NCI-H1092 (cell line): ENCODE data around the gene QKI.
A peak's percentile ranks its signal among the peaks of the same experiment; 100 is the strongest.
"Not testable (repeated sequence)": the region's sequence is repeated elsewhere in the genome, so short reads cannot be mapped to it uniquely, and the experiment has no call there.

Experiments used
- DNase-seq: peaks from one replicate; lab custom pipeline; 2025; lab: John Stamatoyannopoulos, UW

QKI gene

DNA sequence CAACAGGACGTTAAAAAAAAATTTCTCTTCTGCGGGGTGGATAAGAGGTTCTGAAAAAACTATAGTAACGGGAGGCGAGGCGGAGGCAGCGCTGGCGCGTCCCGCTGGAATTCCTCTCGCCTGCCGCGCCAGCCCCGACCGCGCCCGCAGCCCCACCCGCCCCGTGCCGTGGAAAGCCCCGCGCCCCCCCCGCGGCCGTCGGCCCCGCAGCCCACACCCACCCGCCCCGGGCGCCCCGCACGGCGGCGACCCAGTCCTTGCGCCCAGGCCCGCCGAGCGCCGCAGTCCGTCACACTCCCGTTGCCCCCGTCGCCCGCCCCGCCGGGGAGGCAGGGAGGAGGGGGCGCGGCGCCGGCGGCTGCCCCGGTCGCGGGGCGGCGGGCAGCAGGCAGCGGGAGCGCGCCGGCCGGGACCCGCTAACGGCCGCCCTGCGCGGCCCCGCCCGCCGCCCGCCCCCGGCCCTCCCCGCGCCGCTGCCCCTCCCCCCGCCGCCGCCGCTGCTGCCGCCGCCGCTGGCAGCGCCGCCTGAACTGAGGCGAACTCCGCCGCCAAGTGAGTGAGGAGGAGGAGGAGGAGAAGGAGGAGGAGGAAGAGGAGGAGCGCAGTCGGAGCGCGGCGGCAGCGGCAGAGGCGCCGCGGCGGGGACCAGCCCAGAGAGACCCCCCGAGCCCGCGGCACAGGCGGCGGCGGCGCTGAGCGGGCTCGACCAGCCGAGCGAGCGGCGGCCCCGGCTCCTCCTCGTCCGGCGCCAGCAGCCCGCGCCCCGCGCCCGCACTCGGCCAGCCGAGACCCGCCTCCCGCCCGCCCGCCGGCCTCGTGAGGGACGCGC, at the start of gene QKI:
TSS of gene QKI (plus strand) at position 602 of the 829 bp plus-strand sequence. CDS start 476 bp downstream, outside the sequence.
- DNase-seq, result peak; percentile 75

- DNase-seq, result no peak
These were observed 48.2 kb upstream of the QKI start for GRCh38 chr6:163366288-163366687.

DNA sequence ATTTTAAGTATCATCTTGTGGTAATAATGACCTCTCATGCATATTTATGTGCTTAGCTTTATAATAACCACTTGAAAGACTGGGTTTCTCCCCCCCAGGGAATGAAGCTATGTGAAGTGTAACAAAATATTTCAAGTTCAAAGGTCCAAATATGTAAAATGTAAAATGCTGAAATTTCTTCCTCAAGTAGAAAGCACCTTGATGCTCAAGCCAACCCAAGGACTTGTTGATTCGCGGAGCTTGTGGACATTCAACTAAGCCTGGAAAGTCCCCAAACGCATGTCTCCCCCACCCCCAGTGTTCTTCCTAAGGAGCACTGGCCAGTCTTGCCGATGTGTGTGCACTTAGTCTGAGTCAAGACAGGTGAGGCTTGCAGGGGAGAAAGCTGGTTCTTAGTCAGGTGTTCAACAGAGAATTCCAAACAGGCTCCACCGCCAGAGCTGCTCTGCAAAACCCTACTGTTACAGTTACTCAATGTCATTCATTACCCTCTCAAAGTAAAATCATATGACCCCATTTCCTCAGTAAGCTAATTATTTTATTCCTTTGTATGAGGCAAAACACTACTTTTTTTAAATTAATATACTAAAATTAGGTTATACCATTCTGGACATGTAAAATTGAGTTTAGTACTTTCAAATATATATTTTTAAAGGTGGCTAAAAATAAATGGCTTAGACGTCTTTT, 46.9 kb upstream of the QKI start:
- DNase-seq, result no peak

GRCh38 chr6:163369141-163369540, 45.4 kb upstream of the QKI start:
- no peak for DNase-seq

GRCh38 chr6:163369628-163370365, 44.7 kb upstream of the QKI start:
- DNase-seq, result no peak

DNA sequence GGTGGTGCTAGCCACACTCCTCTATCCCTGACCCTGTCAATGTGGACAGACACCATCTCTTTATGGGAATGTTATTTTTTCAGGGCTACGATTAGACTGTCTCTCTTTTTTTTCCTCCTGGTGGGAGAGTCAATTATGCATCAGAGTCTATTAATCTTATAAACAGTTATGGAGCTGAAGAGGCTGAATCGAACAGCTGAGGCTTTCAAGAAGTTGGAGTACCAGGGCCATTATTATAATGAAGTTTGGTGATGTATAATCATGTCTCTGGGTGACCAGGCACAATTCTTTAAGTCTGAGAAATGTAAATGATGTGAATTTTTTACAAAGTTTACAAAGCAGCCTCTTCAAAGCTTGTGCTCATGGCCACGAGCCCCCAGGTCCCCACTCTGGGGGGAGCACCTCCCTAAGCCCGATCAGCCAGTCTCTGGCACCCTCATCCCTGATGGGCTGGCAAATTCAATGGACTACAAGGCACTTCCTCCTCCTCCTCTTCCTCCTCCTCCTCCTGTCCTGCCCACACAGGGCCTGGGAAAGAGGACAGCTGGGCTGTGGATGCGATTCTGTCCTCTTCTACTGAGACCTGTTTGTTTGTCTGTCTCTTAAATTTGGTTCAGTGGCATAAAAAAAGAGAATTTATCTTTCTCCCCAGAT, 43.9 kb upstream of the QKI start:
- no peak for DNase-seq

- no peak for DNase-seq
These were observed 43.4 kb upstream of the QKI start for GRCh38 chr6:163371129-163371528.

- no peak for DNase-seq
These were observed 41.3 kb upstream of the QKI start for GRCh38 chr6:163373240-163373639.

GRCh38 chr6:163375361-163375760, 39.2 kb upstream of the QKI start:
- DNase-seq, result no peak

GRCh38 chr6:163376187-163376586, 38.3 kb upstream of the QKI start:
- DNase-seq, result no peak

- no peak for DNase-seq
These were observed 37.0 kb upstream of the QKI start for GRCh38 chr6:163377561-163377960.

DNA sequence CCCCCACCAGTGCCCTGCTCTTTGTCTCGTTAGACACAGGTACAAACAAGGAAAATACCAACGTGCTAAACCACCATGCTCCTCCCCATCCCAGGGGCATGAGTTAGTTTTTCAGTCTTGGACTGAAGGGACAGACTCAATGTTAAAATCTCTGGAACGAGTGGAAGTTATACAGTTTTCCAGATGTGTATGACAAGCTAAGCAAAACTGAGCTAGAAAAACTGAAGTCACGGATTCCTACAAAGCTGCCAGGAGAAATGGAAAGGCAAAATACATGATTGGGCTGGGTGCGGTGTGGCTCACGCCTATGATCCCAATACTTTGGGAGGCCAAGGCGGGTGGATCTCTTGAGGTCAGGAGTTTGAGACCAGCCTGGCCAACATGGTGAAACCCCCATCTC, 34.3 kb upstream of the QKI start:
- no peak for DNase-seq

DNA sequence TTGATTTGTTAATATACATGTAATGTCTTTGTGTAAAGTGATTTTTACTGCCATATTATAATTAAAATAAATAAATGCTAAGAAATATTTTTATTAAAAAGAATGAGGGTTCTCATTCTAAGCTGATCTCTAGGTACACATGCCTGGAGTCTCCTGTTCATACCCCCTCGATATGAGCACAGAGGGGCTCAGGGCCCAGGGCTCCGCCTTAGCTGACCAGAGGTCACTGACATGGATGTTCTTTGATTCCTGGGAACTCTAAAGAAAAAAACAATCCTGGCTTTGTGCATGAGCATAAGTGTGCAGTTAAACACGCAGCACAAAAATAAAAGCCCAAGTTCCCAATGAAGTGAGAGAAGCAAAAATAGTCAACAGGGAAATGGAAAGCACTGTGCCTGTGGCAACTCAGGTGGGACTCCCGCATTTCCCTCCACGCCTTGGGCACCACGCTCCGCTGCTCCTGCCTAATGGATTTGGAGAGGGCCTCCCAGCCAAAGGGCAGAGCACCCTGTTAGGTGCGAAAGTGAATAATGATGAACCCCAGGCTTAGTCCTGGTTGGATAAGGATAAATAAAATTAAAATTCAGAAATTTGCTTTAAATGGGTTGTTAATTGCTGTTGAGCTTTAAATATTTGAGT, 33.3 kb upstream of the QKI start:
- DNase-seq, result no peak

- DNase-seq, result not testable (repeated sequence)
These were observed 31.1 kb upstream of the QKI start for GRCh38 chr6:163383396-163383795.

DNA sequence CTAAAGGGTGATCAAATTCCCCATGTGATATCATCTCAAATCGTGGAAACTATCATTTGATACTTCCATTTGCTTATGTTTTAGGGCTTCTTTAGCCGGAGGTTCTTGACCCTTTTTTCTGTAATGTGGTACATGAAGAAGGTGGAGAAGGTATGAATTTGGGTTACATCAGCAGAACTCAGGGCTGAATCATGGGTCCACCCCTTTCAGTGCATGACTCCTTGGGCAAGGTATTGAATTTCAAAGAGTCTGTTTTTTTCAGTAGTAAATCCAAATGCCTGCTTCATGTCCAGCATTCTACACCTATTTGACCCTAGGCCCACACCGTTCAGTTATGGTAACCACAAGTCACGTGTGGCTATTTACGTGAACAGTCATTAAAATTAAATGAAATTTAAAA, 30.6 kb upstream of the QKI start:
- DNase-seq, result no peak

DNA sequence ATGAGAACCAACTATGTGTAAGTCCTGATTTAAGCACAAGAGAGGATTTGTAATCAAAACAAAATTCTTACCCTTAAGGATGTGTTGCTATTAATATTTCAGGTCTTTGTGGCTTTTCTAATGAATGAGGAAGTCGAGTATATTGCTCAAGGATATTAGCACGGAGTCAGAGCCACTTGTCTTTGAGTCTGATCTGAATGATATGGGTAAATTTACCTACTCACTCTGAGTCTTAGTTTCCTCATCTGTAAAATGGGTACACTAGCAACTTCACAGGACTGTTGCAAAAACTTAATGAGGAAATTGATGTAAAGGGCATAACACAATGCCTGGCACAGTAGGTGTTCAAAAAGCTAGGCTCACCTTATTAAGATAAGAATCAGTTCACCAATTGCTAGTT, 30.0 kb upstream of the QKI start:
- DNase-seq, result no peak

- DNase-seq, result not testable (repeated sequence)
These were observed 29.0 kb upstream of the QKI start for GRCh38 chr6:163385503-163385902.

DNA sequence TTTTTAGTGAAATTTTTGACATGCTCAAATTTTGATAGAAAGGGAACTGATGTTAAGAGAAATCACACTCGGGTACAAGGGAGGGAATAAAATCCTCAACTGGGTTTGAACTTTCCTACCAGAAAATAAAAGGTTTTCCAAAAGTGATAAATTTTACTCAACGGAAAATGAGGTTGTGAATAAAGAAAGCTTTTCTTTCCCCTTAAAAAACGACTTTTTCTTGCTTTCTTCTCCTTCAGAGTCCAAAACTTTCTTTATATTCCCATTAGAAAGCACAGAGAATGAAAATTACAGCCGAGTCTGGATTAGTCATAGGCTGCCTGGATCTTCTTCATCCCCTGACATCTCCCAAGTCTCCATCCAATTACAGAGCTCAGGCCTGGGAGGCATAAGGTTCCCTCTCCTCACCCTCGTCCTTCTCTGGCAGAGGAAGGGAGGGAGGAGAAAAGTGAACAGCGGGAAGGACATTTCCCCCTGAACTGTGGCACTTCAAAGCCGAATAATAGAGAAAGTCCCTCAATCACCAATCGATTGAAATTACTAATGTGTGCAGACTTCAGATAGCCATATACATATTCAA, 28.1 kb upstream of the QKI start:
- no peak for DNase-seq

GRCh38 chr6:163387317-163387716, 27.2 kb upstream of the QKI start:
- DNase-seq, result no peak

DNA sequence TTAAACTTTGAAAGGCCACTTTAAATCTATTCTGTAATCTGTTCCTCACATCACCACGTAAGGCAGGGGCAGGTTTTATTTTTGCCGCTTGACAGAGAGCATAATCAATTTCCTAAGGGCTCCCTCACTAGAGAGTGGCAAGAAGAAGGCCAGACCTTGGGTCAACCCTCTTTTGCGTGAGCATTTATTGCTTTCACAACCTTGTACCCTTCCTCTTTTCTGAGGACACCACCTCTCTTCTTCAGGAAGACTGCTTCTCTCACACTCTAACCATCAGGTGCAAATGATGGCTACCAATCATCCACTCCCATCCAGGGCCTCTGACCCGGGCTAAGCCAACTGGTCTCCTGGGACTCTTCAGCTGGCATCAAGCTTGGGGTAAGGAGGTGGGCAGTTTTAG, 25.2 kb upstream of the QKI start:
- no peak for DNase-seq

DNA sequence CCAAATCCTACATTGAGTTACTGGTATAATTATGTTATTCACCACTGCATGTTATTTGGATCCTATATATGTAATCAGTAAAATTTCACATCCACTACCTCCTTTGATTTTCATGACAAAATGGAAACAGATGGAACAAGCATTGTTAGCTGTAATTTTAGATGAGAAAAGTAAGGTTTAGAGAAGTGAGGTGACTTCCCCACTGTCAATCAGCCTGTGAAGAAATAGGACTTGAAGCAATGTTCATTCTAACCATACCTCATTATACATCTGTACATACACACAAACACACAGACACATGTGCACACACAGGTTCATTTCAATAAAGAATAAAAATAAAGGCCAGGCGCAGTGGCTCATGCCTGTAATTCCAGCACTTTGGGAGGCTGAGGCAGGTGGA, 23.7 kb upstream of the QKI start:
- no peak for DNase-seq
